ENCODE data around the gene LONRF2. TPM values are rescaled to one million over a fixed set of nuclear protein-coding genes. Genes with fewer than 3 reads are reported as not detected.
A peak's percentile ranks its signal among the peaks of the same experiment; 100 is the strongest.

Gene LONRF2
- polyA plus RNA-seq, 5 donors, result 2.1 to 4.6 (median 3.4) TPM

GRCh38 chr2:100277540-100278207 is 44.6 kb downstream of the LONRF2 start:
- DNase-seq, result no peak

GRCh38 chr2:100276716-100277115 is 45.6 kb downstream of the LONRF2 start:
- no peak for DNase-seq

GRCh38 chr2:100275200-100275589 is 47.1 kb downstream of the LONRF2 start:
- no peak for DNase-seq

GRCh38 chr2:100274566-100275199 is 47.6 kb downstream of the LONRF2 start:
- no peak for DNase-seq

- no peak for DNase-seq
Observed at GRCh38 chr2:100274076-100274475, 48.2 kb downstream of the LONRF2 start.

GRCh38 chr2:100273387-100273786 is 48.9 kb downstream of the LONRF2 start:
- DNase-seq, result no peak

GRCh38 chr2:100272841-100273329 is 49.4 kb downstream of the LONRF2 start:
- peak; percentile 55 to 69 for DNase-seq

- no peak for DNase-seq
Observed at GRCh38 chr2:100271210-100271609, 51.1 kb downstream of the LONRF2 start.

GRCh38 chr2:100270381-100271146 is 51.7 kb downstream of the LONRF2 start:
- DNase-seq, result no peak

- no peak for DNase-seq
Observed at GRCh38 chr2:100269889-100270288, 52.4 kb downstream of the LONRF2 start.

- DNase-seq, result no peak
Observed at GRCh38 chr2:100268986-100269385, 53.3 kb downstream of the LONRF2 start.

GRCh38 chr2:100267751-100268150 is 54.5 kb downstream of the LONRF2 start:
- DNase-seq, result no peak

GRCh38 chr2:100266126-100266525 is 56.2 kb downstream of the LONRF2 start:
- no peak for DNase-seq

GRCh38 chr2:100265226-100265625 is 57.1 kb downstream of the LONRF2 start:
- no peak for DNase-seq

GRCh38 chr2:100264651-100265050 is 57.6 kb downstream of the LONRF2 start:
- DNase-seq, result no peak

- no peak for DNase-seq
Observed at GRCh38 chr2:100264121-100264520, 58.2 kb downstream of the LONRF2 start.

GRCh38 chr2:100262555-100263320 is 59.6 kb downstream of the LONRF2 start:
- peak; percentile 50 to 56 for DNase-seq

GRCh38 chr2:100262046-100262445 is 60.3 kb downstream of the LONRF2 start:
- DNase-seq, result no peak

- peak; percentile 67 to 83 for DNase-seq
Observed at GRCh38 chr2:100260712-100261620, 61.3 kb downstream of the LONRF2 start.

GRCh38 chr2:100259106-100259505 is 63.2 kb downstream of the LONRF2 start:
- no peak for DNase-seq

GRCh38 chr2:100257939-100258338 is 64.4 kb downstream of the LONRF2 start:
- DNase-seq, result no peak
